ENCODE data around the gene APMAP.

GRCh38 chr20:24953621-24954133 is 38.9 kb downstream of the APMAP start:
- no peak for TF ChIP-seq CTCF (IDR thresholded peaks at IDR 0.05 in 2 of 3, conservative IDR thresholded peaks at IDR 0.05 in 1 of 3; ENCODE audit: insufficient read depth in 2 of 3, low read depth in 1 of 3, low read length in 3 of 3)
- TF ChIP-seq POLR2A (conservative IDR thresholded peaks at IDR 0.05): no peak
- TF ChIP-seq EGR1 (conservative IDR thresholded peaks at IDR 0.05): no peak
- no peak for TF ChIP-seq HCFC1 (IDR thresholded peaks at IDR 0.05; ENCODE audit: low read depth, low read length)
- TF ChIP-seq MITF (IDR thresholded peaks at IDR 0.05): no peak
- TF ChIP-seq POLR2AphosphoS5 (IDR thresholded peaks at IDR 0.05; ENCODE audit: control insufficient read depth, insufficient read depth, low read depth, low read length): no peak
- TF ChIP-seq ZNF707 (CRISPR knock-in tag; conservative IDR thresholded peaks at IDR 0.05): no peak
- no peak for TF ChIP-seq ZNF12 (CRISPR knock-in tag; IDR thresholded peaks at IDR 0.05)
- no peak for TF ChIP-seq MCM3 (IDR thresholded peaks at IDR 0.05)
- no peak for TF ChIP-seq BDP1 (IDR thresholded peaks at IDR 0.05; ENCODE audit: insufficient read depth, insufficient read length)
- TF ChIP-seq MAX (CRISPR knock-in tag; IDR thresholded peaks at IDR 0.05): no peak
- TF ChIP-seq EZH2 (IDR thresholded peaks at IDR 0.05; ENCODE audit: borderline replicate concordance, low read depth, low read length): no peak
- no peak for TF ChIP-seq ZNF121 (CRISPR knock-in tag; conservative IDR thresholded peaks at IDR 0.05)
- TF ChIP-seq ZNF551 (CRISPR knock-in tag; IDR thresholded peaks at IDR 0.05): no peak

Data from K562 (cell line).